HG03460 (cell line): ENCODE data around the gene RASAL2.
"Not testable (repeated sequence)": the region's sequence is repeated elsewhere in the genome, so short reads cannot be mapped to it uniquely, and the experiment has no call there.

Experiments
- ATAC-seq: cut with Tn5 transposase; IDR thresholded peaks from one replicate; pipeline ENCODE4 v1.9.1; 2021; ENCODE audit not compliant: unreplicated experiment

Gene RASAL2

GRCh38 chr1:178371235-178371634 lies 277.3 kb downstream of the RASAL2 start:
- ATAC-seq, result no peak

- no peak for ATAC-seq
These were observed 278.1 kb downstream of the RASAL2 start for GRCh38 chr1:178371933-178372388.

GRCh38 chr1:178374016-178374415 lies 280.1 kb downstream of the RASAL2 start:
- no peak for ATAC-seq

GRCh38 chr1:178376008-178376407 lies 282.1 kb downstream of the RASAL2 start:
- no peak for ATAC-seq

GRCh38 chr1:178379807-178380206 lies 285.9 kb downstream of the RASAL2 start:
- ATAC-seq, result no peak

DNA sequence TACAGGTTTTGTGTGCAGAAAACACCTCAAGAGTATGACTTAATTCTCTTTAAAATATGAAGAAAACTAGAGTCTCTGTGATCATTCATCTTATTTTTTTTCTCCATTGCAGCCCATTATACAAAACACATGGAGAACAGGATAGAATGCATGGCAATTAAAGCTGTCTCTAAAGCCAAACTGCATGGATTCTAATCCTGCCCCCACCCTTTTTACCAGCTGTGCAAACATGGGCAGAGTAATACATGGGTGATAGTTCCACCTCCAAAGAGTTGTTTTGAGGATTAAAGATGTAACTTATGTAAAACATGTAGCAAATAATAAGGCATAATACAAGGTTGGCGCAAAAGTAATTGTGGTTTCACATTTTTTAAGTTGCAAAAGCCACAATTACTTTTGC lies 288.5 kb downstream of the RASAL2 start:
- ATAC-seq, result no peak

GRCh38 chr1:178385662-178386061 lies 291.8 kb downstream of the RASAL2 start:
- no peak for ATAC-seq

GRCh38 chr1:178388418-178389145 lies 294.7 kb downstream of the RASAL2 start:
- ATAC-seq, result no peak

- no peak for ATAC-seq
These were observed 295.5 kb downstream of the RASAL2 start for GRCh38 chr1:178389441-178389840.

GRCh38 chr1:178390280-178390679 lies 296.4 kb downstream of the RASAL2 start:
- not testable (repeated sequence) for ATAC-seq

- ATAC-seq, result no peak
These were observed 299.5 kb downstream of the RASAL2 start for GRCh38 chr1:178393370-178393769.

DNA sequence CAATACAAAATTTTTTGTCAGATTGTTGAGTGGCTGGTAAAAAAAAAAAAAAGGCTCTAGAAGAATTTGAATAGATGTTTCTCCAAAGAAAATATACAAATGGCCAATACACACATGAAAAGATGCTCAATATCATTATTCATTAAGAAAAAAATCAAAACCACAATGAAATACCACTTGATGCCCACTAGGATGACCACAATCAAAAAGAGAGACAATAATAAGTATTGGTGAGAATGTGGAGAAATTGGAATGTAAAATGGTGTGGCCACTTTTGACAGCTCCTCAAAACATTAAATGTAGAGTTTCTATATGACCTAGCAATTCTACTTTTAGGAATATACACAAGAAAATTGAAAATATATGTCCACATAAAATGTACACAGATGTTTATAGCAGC lies 302.9 kb downstream of the RASAL2 start:
- ATAC-seq, result no peak

DNA sequence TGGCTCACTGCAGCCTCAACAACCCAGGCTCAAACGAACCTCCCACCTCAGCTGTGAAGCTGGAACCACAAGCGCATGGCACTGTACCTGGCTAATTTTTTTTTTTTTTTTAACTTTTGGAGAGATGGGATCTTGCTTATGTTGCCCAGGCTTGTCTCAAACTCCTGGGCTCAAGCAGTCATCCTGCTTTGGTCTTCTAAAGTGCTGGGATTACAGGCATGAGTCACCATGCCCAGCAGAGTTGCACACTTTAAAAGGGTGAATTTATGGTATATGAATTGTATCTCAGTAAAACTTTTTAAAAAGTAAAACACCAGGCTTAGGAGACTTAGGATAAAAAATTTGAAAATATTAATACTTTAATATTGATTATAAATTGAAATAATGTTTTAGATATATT lies 303.8 kb downstream of the RASAL2 start:
- ATAC-seq, result no peak

DNA sequence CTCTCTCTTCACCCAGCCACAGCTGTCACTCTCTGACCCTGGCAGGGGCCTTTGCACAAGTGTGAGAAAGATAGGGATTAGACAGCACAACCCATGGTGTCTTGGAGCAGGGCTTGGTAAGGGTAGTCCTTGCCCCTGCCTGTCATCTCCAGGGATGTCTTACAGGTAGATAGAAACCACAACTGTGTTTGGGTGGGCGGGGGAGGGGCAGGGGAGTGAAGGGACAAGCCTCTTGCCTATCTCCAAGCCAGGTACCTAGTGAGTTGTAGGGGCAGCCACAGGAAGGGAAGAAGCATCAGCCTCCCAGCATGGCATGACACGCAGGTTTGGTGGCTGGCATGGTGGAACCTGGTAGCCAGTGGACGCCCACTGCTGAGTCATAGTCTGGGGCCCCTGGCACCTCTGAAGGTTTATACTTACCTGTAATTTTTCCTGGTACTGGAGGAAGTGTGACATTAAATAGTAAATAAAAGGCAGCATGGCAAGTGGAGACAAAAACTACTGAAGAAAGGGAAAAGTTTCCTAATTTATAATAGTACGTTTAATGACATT lies 305.3 kb downstream of the RASAL2 start:
- ATAC-seq, result no peak

GRCh38 chr1:178405137-178405536 lies 311.2 kb downstream of the RASAL2 start:
- no peak for ATAC-seq

DNA sequence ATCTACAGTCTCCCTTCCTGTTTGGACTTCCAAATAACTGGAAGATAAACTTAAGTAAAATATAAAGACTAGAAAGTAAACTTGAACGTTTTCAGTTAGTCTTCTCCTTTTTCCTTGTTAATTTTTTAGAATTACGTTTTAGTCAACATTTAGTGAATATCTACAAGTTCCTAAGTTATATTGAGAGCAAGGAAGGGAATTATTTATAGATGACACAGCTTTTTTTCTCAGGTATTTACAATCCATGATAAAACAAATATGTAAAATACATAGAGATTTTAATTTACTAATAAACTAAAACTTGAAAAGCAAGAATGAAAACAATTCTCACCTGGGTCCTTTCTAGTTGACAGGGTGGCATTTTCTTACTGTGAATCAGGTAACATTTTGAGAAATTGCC lies 313.3 kb downstream of the RASAL2 start:
- ATAC-seq, result no peak

GRCh38 chr1:178407655-178408054 lies 313.8 kb downstream of the RASAL2 start:
- no peak for ATAC-seq

- no peak for ATAC-seq
These were observed 315.0 kb downstream of the RASAL2 start for GRCh38 chr1:178408871-178409270.

GRCh38 chr1:178409541-178409940 lies 315.6 kb downstream of the RASAL2 start:
- no peak for ATAC-seq

- peak; percentile 46 for ATAC-seq
These were observed 318.0 kb downstream of the RASAL2 start for GRCh38 chr1:178411756-178412399.

DNA sequence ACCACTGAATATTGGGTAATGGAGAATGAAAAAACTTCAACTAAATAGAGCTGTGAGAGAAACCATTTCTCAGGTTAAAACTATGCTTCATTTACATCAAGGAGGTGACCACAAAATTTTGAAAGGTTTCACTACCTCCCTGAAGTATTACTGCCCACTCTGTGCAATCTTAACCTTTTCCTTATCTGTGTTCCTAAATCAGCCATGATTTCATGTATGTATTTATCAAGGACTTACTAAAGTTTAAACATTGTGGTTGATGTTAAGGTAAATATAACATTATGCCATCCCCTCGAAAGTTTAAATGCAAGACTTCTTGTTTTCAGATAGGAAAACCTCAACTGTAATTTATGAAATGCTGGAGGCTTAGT lies 318.5 kb downstream of the RASAL2 start:
- peak; percentile 91 for ATAC-seq

GRCh38 chr1:178417858-178418257 lies 324.0 kb downstream of the RASAL2 start:
- ATAC-seq, result no peak
